GM13976 (cell line): ENCODE data around the gene GRIP1.

Experiments
- DNase-seq: peaks from one replicate; pipeline ENCODE4 v3.0.0; 2012; ENCODE audit warnings: low spot score
- CTCF ChIP-seq: IDR thresholded peaks from 2 replicates; pipeline ENCODE4 v1.5.1; 2012; ENCODE audit warnings: borderline replicate concordance, mild to moderate bottlenecking; ENCODE audit not compliant: insufficient read depth; ENCODE audit errors: extremely low read depth, missing control alignments, control extremely low read depth
- in situ Hi-C: fragments of 300-500 bp; cut with MboI; formaldehyde crosslinking; loops from one replicate; pipeline ENCODE4 v1.12.0; 2022; ENCODE audit warnings: low sequenced_read_pairs, mixed read lengths, inconsistent platforms; ENCODE audit not compliant: unreplicated experiment

Gene GRIP1

GRCh38 chr12:66352197-66352596 lies 326.7 kb downstream of the GRIP1 start:
- no peak for DNase-seq
- in situ Hi-C loops, result no loop called here
- peak; percentile 33 for TF ChIP-seq CTCF

- no peak for DNase-seq
- in situ Hi-C loops, result no loop called here
- no peak for TF ChIP-seq CTCF
Measured at GRCh38 chr12:66351301-66351700, 327.6 kb downstream of the GRIP1 start.

GRCh38 chr12:66345956-66346355 lies 332.9 kb downstream of the GRIP1 start:
- in situ Hi-C loops, result no loop called here
- DNase-seq, result no peak
- no peak for TF ChIP-seq CTCF

GRCh38 chr12:66345212-66345611 lies 333.7 kb downstream of the GRIP1 start:
- in situ Hi-C loops, result no loop called here
- TF ChIP-seq CTCF, result no peak
- no peak for DNase-seq

- DNase-seq, result no peak
- in situ Hi-C loops, result no loop called here
- no peak for TF ChIP-seq CTCF
Measured at GRCh38 chr12:66341126-66341525, 337.8 kb downstream of the GRIP1 start.

GRCh38 chr12:66340131-66340530 lies 338.7 kb downstream of the GRIP1 start:
- in situ Hi-C loops, result no loop called here
- no peak for DNase-seq
- TF ChIP-seq CTCF, result no peak
